Medulla oblongata (tissue), 1 donor: ENCODE results near the gene MCU.
"Not testable (repeated sequence)": the region's sequence is repeated elsewhere in the genome, so short reads cannot be mapped to it uniquely, and the experiment has no call there.

Experiments
- DNase-seq: peaks from one replicate; pipeline ENCODE4 v3.0.0-alpha.2; 2015; ENCODE audit errors: extremely low spot score

Gene MCU

GRCh38 chr10:72691863-72692743, at the start of gene MCU:
Gene MCU (plus strand): TSS chr10:72692143. CDS start chr10:72692152, 9 bp downstream.
- peak; percentile 99 for DNase-seq

GRCh38 chr10:72642318-72642717, 49.6 kb upstream of the MCU start:
- no peak for DNase-seq

GRCh38 chr10:72645263-72645858, 46.6 kb upstream of the MCU start:
- DNase-seq, result no peak

DNA sequence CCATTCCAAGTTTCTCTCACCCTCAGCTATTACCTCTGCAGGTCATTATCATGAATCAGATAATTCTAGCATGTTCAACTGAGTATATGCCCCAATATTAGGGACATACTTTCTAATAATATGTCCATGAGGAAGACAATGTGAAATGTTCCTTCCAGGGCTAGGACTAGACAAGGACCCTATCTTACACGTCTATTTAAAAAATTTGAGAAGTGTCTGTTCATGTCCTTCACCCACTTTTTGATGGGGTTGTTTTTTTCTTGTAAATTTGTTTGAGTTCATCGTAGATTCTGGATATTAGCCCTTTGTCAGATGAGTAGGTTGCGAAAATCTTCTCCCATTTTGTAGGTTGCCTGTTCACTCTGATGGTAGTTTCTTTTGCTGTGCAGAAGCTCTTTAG, 45.0 kb upstream of the MCU start:
- not testable (repeated sequence) for DNase-seq

DNA sequence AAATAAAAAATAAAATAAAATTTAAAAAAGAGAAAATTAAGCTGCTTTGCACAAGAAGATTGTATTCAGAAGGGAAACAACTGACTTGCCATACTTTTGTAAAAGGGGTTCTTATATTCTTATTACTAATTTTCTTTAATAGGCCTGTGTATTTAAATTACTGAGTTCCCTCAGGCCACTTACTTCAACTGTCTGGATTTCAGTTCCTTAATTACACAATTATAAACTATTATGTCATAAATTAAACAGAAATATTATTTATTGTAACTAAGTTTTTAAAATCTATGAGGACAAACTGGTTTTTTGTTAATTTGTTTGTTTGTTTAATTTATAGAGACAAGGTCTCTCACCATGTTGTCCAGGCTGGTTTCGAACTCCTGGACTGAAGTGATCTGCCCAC, 43.6 kb upstream of the MCU start:
- DNase-seq, result no peak

- no peak for DNase-seq
These were observed 42.7 kb upstream of the MCU start for GRCh38 chr10:72649291-72649690.

DNA sequence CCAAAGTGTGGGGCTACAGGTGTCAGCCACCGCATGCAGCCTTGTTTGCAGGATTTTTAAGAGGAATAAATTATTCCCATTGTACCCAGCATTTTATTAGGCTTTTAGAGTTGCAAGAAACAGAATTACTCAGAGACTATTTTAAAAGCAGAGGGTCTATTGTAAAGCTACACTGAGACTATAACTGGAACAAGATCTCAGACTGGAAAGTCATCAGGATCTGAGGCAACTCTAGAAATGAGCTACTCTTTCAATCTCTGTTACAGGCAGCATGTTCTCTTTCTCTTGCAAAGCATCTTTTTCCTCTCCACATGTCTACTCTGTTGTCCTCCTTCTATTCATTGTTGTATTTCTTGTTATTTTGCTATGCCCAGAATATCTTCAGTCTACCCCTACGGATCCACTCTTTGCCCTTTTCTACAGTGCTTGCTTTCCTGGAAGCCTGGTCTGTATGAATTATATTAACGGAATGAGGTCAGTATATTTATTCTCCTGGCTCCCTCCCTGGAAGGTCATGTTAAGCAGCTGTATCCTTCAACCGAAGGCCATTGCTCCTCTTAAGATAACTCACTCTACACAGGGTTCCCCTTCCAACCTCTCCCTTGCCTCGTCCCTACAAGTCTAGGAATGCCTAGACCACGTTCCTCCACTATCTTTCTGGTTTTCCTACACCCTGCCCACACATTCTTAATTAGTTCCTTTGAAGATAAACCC, 38.4 kb upstream of the MCU start:
- no peak for DNase-seq

DNA sequence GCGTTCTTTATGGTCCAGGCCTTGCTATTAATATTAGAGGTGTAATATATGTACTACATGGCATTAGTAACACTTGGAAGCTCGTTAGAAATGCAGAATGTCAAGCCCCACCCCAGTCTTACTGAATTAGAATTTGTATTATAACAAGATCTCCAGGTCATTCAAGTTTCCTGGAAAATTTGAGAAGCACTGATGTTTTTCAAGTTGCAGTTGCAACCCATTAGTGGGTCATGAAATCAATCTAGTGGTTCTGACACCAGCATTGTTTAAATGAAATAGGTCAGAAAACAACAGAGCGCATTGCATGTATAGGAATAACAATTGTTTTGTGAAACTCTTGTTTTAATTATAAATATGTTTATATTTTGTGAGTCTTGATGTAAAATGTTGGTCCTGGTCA, 37.2 kb upstream of the MCU start:
- DNase-seq, result no peak

DNA sequence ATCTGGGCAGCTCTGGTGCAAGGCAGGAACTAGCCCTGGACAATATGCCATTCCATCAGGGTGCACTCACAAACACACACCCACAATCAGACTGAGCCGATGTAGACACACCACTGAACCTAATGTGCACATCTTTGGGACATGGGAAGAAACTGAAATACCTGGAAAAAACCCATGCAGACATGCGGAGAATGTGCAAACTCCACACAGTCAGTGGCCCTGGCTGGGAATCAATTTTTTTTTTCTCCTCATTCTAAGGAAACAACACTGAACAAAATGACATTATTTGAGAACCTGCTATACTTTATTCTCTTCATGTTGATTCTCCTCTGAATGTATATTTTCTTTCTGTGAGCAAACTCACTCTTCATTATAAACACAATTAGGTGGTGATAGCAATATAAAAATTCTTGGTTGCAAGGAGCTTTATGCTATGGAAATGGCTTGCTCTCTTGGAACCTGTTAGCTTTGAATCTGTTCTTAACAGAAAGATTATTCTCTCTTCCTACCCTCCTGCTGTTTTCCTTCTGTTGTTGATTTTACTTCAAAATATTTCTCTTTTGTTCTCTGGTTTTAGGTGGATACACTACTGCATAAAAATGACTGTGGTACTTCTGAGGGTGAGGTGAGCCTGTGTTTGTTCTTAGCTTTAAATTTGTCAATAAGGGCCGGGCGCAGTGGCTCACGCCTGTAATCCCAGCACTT, 33.1 kb upstream of the MCU start:
- no peak for DNase-seq

GRCh38 chr10:72659694-72660093, 32.2 kb upstream of the MCU start:
- no peak for DNase-seq

DNA sequence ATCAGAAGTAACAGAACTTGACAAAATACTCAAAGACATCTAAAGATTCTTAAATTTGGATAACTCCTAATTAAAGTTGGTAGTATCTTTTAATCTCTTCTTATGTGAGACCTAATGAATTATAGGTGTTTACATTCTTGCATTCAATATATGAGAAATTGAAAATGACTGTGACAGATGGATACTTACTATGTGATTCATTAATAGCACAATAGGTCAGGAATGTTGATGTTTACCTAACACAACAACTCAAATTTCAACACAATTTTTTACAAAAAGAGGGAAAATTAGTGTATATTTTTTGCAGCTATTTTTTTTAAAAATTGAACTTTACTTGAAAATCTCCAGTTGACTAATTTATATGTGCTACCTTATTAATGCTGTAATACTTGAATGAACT, 31.7 kb upstream of the MCU start:
- DNase-seq, result no peak

DNA sequence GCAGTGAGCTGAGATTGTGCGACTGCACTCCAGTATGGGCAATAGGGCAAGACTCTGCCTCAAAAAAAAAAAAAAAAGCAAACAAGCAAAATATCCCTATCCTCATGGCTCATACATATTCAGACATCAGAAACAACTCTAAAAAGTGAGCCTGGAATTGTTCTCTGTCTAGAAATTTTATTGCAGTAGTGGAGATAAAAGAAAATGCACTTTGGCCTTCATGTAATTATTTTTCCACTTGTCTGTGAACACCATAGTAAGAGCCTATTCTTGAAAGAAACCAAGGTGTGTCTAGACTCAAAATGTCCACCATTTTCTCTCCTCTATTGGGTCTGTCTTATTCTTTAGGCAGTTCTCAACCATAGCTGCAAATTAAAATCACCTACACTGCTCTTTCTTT, 30.5 kb upstream of the MCU start:
- no peak for DNase-seq

GRCh38 chr10:72663971-72664370, 28.0 kb upstream of the MCU start:
- DNase-seq, result no peak

DNA sequence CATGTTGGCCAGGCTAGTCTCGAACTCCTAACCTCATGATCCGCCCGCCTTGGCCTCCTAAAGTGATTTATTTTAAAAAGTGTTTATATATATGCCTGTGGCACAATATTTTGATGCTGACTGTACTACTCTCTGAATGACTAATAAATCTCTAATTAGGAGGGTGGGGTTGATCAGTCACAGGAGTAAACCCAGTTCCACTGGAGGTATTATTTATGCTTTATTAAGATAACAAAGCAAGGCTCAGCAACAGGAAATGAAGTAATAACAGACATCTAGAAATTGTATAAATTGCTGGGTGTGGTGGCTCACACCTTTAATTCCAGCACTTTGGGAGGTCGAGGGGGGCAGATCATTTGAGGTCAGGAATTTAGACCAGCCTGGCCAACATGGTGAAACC, 26.0 kb upstream of the MCU start:
- DNase-seq, result no peak

DNA sequence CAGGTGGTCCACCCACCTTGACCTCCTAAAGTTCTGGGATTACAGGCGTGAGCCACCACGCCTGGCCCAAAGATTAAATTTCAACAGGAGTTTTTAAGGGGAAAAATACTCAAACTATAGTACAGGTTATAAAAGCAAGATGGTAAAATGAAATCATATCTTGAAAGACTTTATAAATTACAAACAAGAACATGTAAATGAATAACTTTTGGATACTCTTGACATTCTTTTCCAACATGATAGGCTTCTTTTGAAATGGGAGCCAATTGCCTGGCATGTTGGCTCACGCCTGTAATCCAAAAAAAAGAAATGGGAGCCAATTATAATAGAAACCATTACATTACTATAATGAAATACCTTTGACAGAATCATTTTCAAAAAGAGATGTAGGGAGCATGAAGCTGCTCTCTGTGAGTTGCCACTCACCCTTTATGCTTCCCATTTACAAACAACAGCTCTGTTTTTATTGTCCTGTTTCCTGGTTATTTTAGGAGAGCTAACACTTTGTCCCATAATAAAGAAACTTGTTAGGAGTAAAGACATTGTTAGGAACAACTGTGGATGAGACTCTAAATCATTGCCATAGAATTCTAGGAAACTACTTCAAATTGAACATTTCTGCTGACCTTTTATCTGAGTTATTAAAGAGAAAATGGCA, 24.6 kb upstream of the MCU start:
- no peak for DNase-seq

DNA sequence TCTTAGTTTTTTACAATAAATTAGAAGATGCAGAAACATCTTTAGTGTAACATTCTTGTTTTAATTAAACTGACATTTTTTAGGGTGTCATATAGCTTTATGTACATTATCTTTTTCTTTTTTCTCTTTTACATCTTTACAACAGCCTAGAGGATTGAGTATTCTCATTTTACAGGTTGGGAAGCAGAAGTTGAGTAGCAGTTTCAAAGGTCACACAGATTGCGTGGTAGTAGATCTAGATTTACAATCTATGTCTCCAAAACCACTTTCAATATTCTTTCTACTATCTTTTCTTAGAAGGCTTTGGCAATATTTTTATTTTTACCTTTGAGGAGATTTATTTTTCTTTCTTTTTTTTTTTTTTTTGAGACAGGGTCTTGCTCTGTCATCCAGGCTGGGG, 18.7 kb upstream of the MCU start:
- DNase-seq, result no peak

DNA sequence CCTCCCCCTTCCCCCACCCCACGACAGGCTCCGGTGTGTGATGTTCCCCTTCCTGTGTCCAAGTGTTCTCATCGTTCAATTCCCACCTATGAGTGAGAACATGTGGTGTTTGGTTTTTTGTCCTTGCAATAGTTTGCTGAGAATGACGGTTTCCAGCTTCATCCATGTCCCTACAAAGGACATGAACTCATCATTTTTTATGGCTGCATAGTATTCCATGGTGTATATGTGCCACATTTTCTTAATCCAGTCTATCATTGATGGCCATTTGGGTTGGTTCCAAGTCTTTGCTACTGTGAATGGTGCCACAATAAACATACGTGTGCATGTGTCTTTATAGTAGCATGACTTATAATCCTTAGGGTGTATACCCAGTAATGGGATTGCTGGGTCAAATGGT, 17.8 kb upstream of the MCU start:
- not testable (repeated sequence) for DNase-seq

- DNase-seq, result no peak
These were observed 12.1 kb upstream of the MCU start for GRCh38 chr10:72679838-72680241.

DNA sequence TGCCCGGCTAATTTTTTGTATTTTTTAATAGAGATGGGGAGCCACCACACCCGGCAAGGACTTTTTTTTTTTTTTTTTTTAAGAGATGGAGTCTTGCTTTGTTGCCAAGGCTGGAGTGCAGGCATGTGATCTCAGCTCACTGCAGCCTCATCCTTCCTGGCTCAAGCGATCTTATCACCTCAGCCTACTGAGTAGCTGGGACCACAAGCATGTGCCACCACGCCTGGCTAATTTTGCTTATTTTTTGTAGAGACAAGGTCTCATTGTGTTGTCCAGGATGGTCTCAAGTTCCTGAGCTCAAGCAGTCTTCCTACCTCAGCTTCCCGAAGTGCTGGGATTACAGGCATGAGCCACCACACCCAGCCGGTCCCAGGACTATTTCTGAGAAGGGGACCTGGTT, 9.3 kb upstream of the MCU start:
- DNase-seq, result no peak

DNA sequence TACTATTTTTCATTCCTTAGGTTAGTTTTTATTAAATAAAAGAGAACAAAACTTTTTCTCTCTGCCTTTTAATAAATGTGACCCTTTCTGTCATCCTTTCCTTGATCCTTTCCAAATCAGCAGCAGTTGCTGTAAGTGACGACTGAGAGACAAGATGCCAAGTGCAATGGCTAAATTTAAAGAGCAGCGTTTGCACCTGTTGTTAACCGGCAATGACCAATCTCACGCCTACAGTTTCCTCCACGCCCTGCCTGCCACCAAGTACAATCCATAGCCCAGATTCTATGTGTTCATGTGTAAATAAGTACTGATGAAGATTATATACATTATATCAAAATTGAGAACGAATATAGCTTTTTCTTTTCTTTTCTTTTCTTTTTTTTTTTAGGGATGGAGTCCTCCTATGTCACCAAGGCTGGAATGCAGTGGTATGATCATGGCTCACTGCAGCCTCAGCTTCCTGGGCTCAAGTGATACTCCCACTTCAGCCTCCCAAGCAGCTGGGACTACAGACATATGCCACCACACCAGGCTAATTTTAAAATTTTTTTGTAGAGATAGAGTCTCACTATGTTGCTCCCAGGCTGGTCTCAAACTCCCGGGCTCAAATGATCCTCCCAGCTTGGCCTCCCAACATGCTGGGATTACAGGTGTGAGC, 6.5 kb upstream of the MCU start:
- DNase-seq, result no peak

- DNase-seq, result not testable (repeated sequence)
These were observed 5.5 kb upstream of the MCU start for GRCh38 chr10:72686430-72686829.
